GM19035 (cell line): ENCODE data around the gene RAB11FIP3.

ENCODE experiments used
- ATAC-seq: cut with Tn5 transposase; IDR thresholded peaks from one replicate; pipeline ENCODE4 v1.9.1; 2021; ENCODE audit not compliant: unreplicated experiment

Gene RAB11FIP3

GRCh38 chr16:529012-529575 is 103.6 kb downstream of the RAB11FIP3 start:
- no peak for ATAC-seq

- no peak for ATAC-seq
Observed at GRCh38 chr16:530111-530817, 104.8 kb downstream of the RAB11FIP3 start.

- ATAC-seq: no peak
Observed at GRCh38 chr16:531494-532125, 106.2 kb downstream of the RAB11FIP3 start.

- no peak for ATAC-seq
Observed at GRCh38 chr16:533391-534123, 108.1 kb downstream of the RAB11FIP3 start.

GRCh38 chr16:534135-534534 is 108.7 kb downstream of the RAB11FIP3 start:
- no peak for ATAC-seq

- no peak for ATAC-seq
Observed at GRCh38 chr16:534856-535445, 109.5 kb downstream of the RAB11FIP3 start.

- ATAC-seq: no peak
Observed at GRCh38 chr16:535446-536405, 110.3 kb downstream of the RAB11FIP3 start.

- ATAC-seq: no peak
Observed at GRCh38 chr16:536746-537145, 111.3 kb downstream of the RAB11FIP3 start.

- no peak for ATAC-seq
Observed at GRCh38 chr16:537415-538335, 112.2 kb downstream of the RAB11FIP3 start.

- no peak for ATAC-seq
Observed at GRCh38 chr16:539901-540530, 114.6 kb downstream of the RAB11FIP3 start.

- no peak for ATAC-seq
Observed at GRCh38 chr16:540645-541340, 115.3 kb downstream of the RAB11FIP3 start.

GRCh38 chr16:543301-544164 is 118.1 kb downstream of the RAB11FIP3 start:
- ATAC-seq: no peak

- no peak for ATAC-seq
Observed at GRCh38 chr16:544517-544916, 119.1 kb downstream of the RAB11FIP3 start.

GRCh38 chr16:546909-547770 is 121.7 kb downstream of the RAB11FIP3 start:
- no peak for ATAC-seq

GRCh38 chr16:548586-548985 is 123.1 kb downstream of the RAB11FIP3 start:
- no peak for ATAC-seq
